ENCODE data around the gene HOXD13. TPM values are rescaled to one million over a fixed set of nuclear protein-coding genes. Genes with fewer than 3 reads are reported as not detected.

The HOXD13 gene
- total and polyA plus RNA-seq, 2 of the 8 experiments (the other 6 are each of a cell fraction or from before 2014, with no cell fraction given) = not detected

- TF ChIP-seq ATF2 (IDR thresholded peaks at IDR 0.05; ENCODE audit: low read length) (no peak), KDM1A (IDR thresholded peaks at IDR 0.05; ENCODE audit: borderline replicate concordance, low read length) (no peak), TBP (IDR thresholded peaks at IDR 0.05; ENCODE audit: low read depth, low read length) (no peak), SUZ12 (IDR thresholded peaks at IDR 0.05; ENCODE audit: low read length) (peak; percentile 45), SP1 (IDR thresholded peaks at IDR 0.05; ENCODE audit: low read depth, low read length) (0 out of 2 replicates have a peak, but pooled peaks have one; percentile 10), CHD2 (IDR thresholded peaks at IDR 0.05; ENCODE audit: low read length) (no peak), TAF1 (IDR thresholded peaks at IDR 0.05; ENCODE audit: low read depth, low read length) (no peak), YY1 (IDR thresholded peaks at IDR 0.05; ENCODE audit: low read depth, low read length) (no peak), CBX5 (IDR thresholded peaks at IDR 0.05; ENCODE audit: low read depth, low read length) (no peak), TAF7 (optimal IDR thresholded peaks at IDR 0.05; ENCODE audit: borderline replicate concordance, low read depth, low read length) (no peak), SIN3A (conservative IDR thresholded peaks at IDR 0.05 in 1 of 2, IDR thresholded peaks at IDR 0.05 in 1 of 2; ENCODE audit: low read depth in 1 of 2, low read length in 2 of 2) (no peak), BRCA1 (IDR thresholded peaks at IDR 0.05; ENCODE audit: low read depth, low read length) (no peak), POU5F1 (IDR thresholded peaks at IDR 0.05; ENCODE audit: low read depth, low read length) (no peak), SP4 (IDR thresholded peaks at IDR 0.05; ENCODE audit: low read length) (no peak), JUN (IDR thresholded peaks at IDR 0.05; ENCODE audit: low read depth, low read length) (no peak), CTCF (IDR thresholded peaks at IDR 0.05; ENCODE audit: control extremely low read depth in 1 of 3, insufficient read depth in 1 of 3, low read depth in 1 of 3, low read length in 3 of 3) (peak in 2 of 3 experiments; percentile 54 to 64; a peak in 3 of 4 replicates), RAD21 (IDR thresholded peaks at IDR 0.05 in 1 of 2, conservative IDR thresholded peaks at IDR 0.05 in 1 of 2; ENCODE audit: low read depth in 2 of 2, low read length in 2 of 2) (peak; percentile 76 to 81), POLR2AphosphoS5 (IDR thresholded peaks at IDR 0.05; ENCODE audit: low read depth, low read length) (no peak), RBBP5 (IDR thresholded peaks at IDR 0.05; ENCODE audit: borderline replicate concordance, low read depth, low read length) (peak; percentile 42; the same call in 1 of the 2 replicates)
These were observed 6.4 kb upstream of the HOXD13 start (continued) for GRCh38 chr2:176085861-176086771.

All from H1 (cell line).